Mucosa of stomach (tissue), 1 donor: ENCODE results near the gene WHRN.

ENCODE experiments used
- H3K27me3 ChIP-seq: one replicate; pipeline ENCODE4 v1.7.0; 2013; ENCODE audit warnings: mild to moderate bottlenecking, low read length; ENCODE audit not compliant: control insufficient read depth, insufficient read depth
- H3K36me3 ChIP-seq: one replicate; pipeline ENCODE4 v1.7.0; 2013; ENCODE audit warnings: low read length; ENCODE audit not compliant: control insufficient read depth, insufficient read depth
- H3K4me1 ChIP-seq: one replicate; pipeline ENCODE4 v1.7.0; 2013; ENCODE audit warnings: mild to moderate bottlenecking, low read length; ENCODE audit not compliant: control insufficient read depth, insufficient read depth
- H3K4me3 ChIP-seq: one replicate; pipeline ENCODE4 v1.7.0; 2013; ENCODE audit warnings: low read length
- H3K9ac ChIP-seq: one replicate; pipeline ENCODE4 v1.7.0; 2013; ENCODE audit warnings: mild to moderate bottlenecking, low read length, moderate library complexity
- H3K9me3 ChIP-seq: one replicate; pipeline ENCODE4 v1.7.0; 2013; ENCODE audit warnings: mild to moderate bottlenecking, low read length, moderate library complexity; ENCODE audit not compliant: control insufficient read depth
- donor health status: Pancreatic carcinoma.

WHRN gene

DNA sequence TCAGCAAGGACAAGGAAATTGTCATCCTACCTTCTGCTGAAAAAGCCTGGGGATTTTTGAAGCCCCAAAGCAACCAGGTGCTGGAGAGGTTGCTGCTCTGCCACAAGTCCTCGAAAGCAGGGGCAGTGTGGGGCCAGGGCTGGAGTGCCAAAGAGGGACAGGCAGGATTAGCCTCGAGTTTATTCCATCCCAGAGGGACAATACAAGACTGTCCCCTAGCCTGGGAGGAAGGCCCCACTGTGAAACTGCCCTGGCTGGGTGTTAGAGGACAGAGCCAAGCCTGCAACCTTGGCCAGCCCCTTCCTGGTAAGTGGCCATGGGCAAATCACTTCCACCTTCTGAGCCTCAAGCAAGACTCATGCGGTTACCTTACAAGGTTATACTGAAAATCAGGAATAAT is 55.1 kb downstream of the WHRN start:
- H3K36me3 ChIP-seq, result no peaks in the 10 kb centered on the region
- no peaks in the 10 kb centered on the region for H3K27me3 ChIP-seq
- no peak overlapping the region for H3K9ac ChIP-seq
- no peak overlapping the region for H3K4me3 ChIP-seq
- H3K4me1 ChIP-seq, result peaks cover 9% of the 10 kb centered on the region
- H3K9me3 ChIP-seq, result no peaks in the 10 kb centered on the region

- Histone ChIP-seq H3K9ac (no peak overlapping the region), H3K4me3 (no peak overlapping the region), H3K4me1 (peaks cover 9% of the 10 kb centered on the region), H3K9me3 (no peaks in the 10 kb centered on the region), H3K27me3 (no peaks in the 10 kb centered on the region), H3K36me3 (no peaks in the 10 kb centered on the region)
These were observed 56.0 kb downstream of the WHRN start for GRCh38 chr9:114449236-114449635.

- H3K9ac ChIP-seq, result no peak overlapping the region
- no peaks in the 10 kb centered on the region for H3K9me3 ChIP-seq
- peaks cover 9% of the 10 kb centered on the region for H3K4me1 ChIP-seq
- H3K36me3 ChIP-seq, result no peaks in the 10 kb centered on the region
- H3K4me3 ChIP-seq, result no peak overlapping the region
- no peaks in the 10 kb centered on the region for H3K27me3 ChIP-seq
These were observed 56.6 kb downstream of the WHRN start for GRCh38 chr9:114448706-114449105.

DNA sequence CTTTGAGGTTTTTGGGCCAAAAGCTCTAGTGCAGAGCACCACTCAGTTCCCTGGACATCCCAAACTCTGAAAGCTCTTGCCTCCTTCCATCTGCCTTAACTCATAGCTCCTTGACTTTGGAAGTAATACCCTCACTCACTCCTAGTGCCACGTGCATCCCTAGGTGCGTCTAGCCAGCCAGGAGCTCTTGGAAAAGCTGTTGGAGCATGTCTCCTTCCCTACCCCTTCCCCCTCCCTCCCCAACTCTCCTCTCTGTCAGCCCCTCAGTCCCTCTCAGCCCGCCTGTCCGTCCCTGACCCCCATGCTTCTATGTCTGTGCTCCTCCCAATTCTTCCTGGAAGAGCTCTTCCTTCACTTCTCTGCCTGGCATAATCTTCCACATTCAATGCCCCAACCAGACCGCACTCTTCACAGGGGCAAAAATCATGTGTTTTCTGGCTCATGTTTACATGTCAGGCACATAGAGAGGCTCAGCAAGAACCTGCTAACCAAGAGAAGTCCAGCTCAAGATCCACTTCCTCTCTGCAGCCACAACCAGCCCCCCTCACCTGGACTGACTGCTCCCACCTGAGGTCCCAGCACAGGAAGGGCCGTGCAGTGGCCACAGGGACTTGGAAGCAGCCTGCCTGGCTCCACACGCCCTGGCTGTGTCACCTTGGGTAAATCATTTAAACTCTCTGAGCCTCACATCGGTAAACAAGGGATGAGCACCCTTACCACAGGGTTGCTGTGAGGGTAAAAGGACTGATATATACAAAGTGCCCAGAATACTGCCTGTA is 58.4 kb downstream of the WHRN start:
- Histone ChIP-seq H3K4me1 (no peaks in the 10 kb centered on the region), H3K4me3 (no peak overlapping the region), H3K9ac (no peak overlapping the region), H3K27me3 (no peaks in the 10 kb centered on the region), H3K9me3 (no peaks in the 10 kb centered on the region), H3K36me3 (no peaks in the 10 kb centered on the region)

- H3K4me3 ChIP-seq, result no peak overlapping the region
- no peak overlapping the region for H3K9ac ChIP-seq
- no peaks in the 10 kb centered on the region for H3K36me3 ChIP-seq
- no peaks in the 10 kb centered on the region for H3K9me3 ChIP-seq
- no peaks in the 10 kb centered on the region for H3K27me3 ChIP-seq
- no peaks in the 10 kb centered on the region for H3K4me1 ChIP-seq
These were observed 59.2 kb downstream of the WHRN start for GRCh38 chr9:114446036-114446435.

- H3K27me3 ChIP-seq, result no peaks in the 10 kb centered on the region
- no peaks in the 10 kb centered on the region for H3K36me3 ChIP-seq
- H3K4me1 ChIP-seq, result no peaks in the 10 kb centered on the region
- no peaks in the 10 kb centered on the region for H3K9me3 ChIP-seq
- H3K4me3 ChIP-seq, result no peak overlapping the region
- no peak overlapping the region for H3K9ac ChIP-seq
These were observed 59.7 kb downstream of the WHRN start for GRCh38 chr9:114445616-114446015.

GRCh38 chr9:114442022-114442421 is 63.3 kb downstream of the WHRN start:
- H3K36me3 ChIP-seq, result no peaks in the 10 kb centered on the region
- no peak overlapping the region for H3K9ac ChIP-seq
- H3K4me1 ChIP-seq, result no peaks in the 10 kb centered on the region
- H3K27me3 ChIP-seq, result no peaks in the 10 kb centered on the region
- no peaks in the 10 kb centered on the region for H3K9me3 ChIP-seq
- H3K4me3 ChIP-seq, result no peak overlapping the region

DNA sequence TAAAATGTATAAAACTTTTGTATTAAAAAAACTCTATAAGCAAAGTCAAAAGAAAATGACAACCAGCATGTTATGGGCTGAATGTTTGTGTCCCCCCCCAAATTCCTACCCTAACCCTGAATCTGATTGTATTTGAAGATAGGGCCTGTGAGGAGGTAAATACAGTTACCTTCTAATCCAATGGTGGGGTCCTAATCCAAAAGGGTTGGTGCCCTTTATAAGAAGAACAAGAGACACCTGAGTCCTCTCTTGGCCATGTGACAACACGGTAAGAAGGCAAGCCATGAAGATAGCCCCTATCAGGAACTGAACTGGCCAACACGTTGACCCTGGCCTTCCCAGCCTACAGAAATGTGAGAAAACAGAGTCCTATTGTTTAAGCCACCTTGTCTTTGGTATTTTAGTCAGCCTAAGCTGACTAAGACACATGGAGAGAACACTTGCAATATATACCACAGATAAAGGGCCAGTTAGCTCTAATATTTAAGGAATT is 67.8 kb downstream of the WHRN start:
- H3K27me3 ChIP-seq, result no peaks in the 10 kb centered on the region
- no peaks in the 10 kb centered on the region for H3K9me3 ChIP-seq
- no peak overlapping the region for H3K4me3 ChIP-seq
- no peaks in the 10 kb centered on the region for H3K36me3 ChIP-seq
- no peak overlapping the region for H3K9ac ChIP-seq
- H3K4me1 ChIP-seq, result no peaks in the 10 kb centered on the region

- no peaks in the 10 kb centered on the region for H3K27me3 ChIP-seq
These were observed 70.4 kb downstream of the WHRN start for GRCh38 chr9:114434878-114435311.

DNA sequence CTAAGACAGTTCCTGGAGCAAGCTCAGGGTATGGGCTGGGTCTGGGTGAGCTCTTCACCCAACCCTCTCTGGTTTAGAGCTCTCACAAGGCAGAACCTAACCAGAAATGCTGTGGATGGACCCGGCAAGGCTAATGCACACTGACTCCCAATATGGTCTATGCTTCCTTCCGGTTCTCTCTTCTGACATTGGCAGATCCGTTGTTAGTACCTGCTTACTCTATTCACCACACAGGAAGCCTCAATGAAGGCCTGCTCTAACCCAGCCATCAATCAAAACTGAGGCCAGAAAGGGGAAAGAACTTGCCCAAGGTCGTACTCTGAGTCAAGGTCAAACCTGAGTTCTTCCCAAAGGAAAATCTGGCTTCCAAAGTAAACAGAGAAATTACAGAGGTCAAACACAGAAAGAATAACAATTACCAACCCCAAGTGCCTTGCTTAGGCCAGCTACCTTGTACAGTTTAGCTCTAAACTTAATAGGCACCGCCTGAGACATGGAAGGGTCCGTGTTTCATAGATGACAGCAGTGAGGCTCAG is 71.5 kb downstream of the WHRN start:
- H3K4me3 ChIP-seq, result no peak overlapping the region
- H3K9ac ChIP-seq, result no peak overlapping the region
- no peaks in the 10 kb centered on the region for H3K36me3 ChIP-seq
- H3K27me3 ChIP-seq, result no peaks in the 10 kb centered on the region
- H3K9me3 ChIP-seq, result no peaks in the 10 kb centered on the region
- H3K4me1 ChIP-seq, result no peaks in the 10 kb centered on the region

More at GRCh38 chr9:114434878-114435311, 70.4 kb downstream of the WHRN start:
- Histone ChIP-seq H3K4me3 (no peak overlapping the region), H3K4me1 (no peaks in the 10 kb centered on the region), H3K36me3 (no peaks in the 10 kb centered on the region), H3K9ac (no peak overlapping the region), H3K9me3 (no peaks in the 10 kb centered on the region)

- Histone ChIP-seq H3K27me3 (no peaks in the 10 kb centered on the region), H3K36me3 (no peaks in the 10 kb centered on the region), H3K9ac (no peak overlapping the region), H3K4me1 (no peaks in the 10 kb centered on the region), H3K9me3 (no peaks in the 10 kb centered on the region), H3K4me3 (no peak overlapping the region)
These were observed 72.2 kb downstream of the WHRN start for GRCh38 chr9:114433086-114433485.

GRCh38 chr9:114432323-114433067 is 72.8 kb downstream of the WHRN start:
- Histone ChIP-seq H3K4me1 (no peaks in the 10 kb centered on the region), H3K9me3 (no peaks in the 10 kb centered on the region), H3K36me3 (no peaks in the 10 kb centered on the region), H3K4me3 (no peak overlapping the region), H3K27me3 (no peaks in the 10 kb centered on the region), H3K9ac (no peak overlapping the region)
